HCT116 (cell line): ENCODE measurements around the gene ARHGEF12. TPM values are rescaled to one million over a fixed set of nuclear protein-coding genes. Genes with fewer than 3 reads are reported as not detected.

Source experiments
- ATAC-seq: fragments of 200-7000 bp; cut with Tn5 transposase; 2 replicates; pipeline ENCODE4 v1.9.1; 2020; ENCODE audit warnings: mild to moderate bottlenecking, moderate library complexity
- BruUV-seq: library from RNA; stranded (reverse); fragments of 400-500 nt; replicated peaks from 2 replicates; lab custom pipeline; 2021; lab: Mats Ljungman, UMichigan
- CTCF ChIA-PET: fragments of 300-600 bp; sonication (Branson Sonifier 250); formaldehyde crosslinking; loops from one replicate; lab custom pipeline; 2021; ENCODE audit warnings: antibody characterized with exemption; lab: Charles Lee
- POLR2A ChIA-PET: fragments of 300-600, 350-600 bp; sonication (Branson Sonifier 250); formaldehyde crosslinking; loops from one replicate; lab custom pipeline; 2021; ENCODE audit warnings: antibody characterized with exemption; lab: Charles Lee
- RAD21 ChIA-PET, 2 experiments: fragments of 300-600 bp; sonication (Branson Sonifier 250); formaldehyde crosslinking; loops; one replicate each; lab custom pipeline; 2023; ENCODE audit warnings: low total read pairs in 2 of 2; ENCODE audit not compliant: uncharacterized antibody in 2 of 2, unreplicated experiment in 2 of 2, low non-redundant PET in 1 of 2; lab: Charles Lee
- DNase-seq: peaks from one replicate; pipeline ENCODE4 v3.0.0-alpha.2; 2010; ENCODE audit warnings: low read depth, low spot score
- H2AFZ ChIP-seq: fragments of 200-600 bp; shearing (Covaris generic), sonication (generic); 2 replicates; pipeline ENCODE4 v1.6.1; 2017; ENCODE audit warnings: low read depth, mixed run types, mixed read lengths, antibody characterized with exemption, low read length; ENCODE audit not compliant: poor library complexity, severe bottlenecking
- H3K27ac ChIP-seq: 2 replicates; pipeline ENCODE4 v1.5.1; 2012; ENCODE audit warnings: low read depth, low read length
- H3K27me3 ChIP-seq: fragments of 200-600 bp; sonication (generic); 2 replicates; pipeline ENCODE4 v1.6.1; 2016; ENCODE audit warnings: mixed run types, low read length, mixed read lengths; ENCODE audit not compliant: insufficient read depth
- H3K36me3 ChIP-seq, 2 experiments: fragments of 200-500 bp in 1 of 2; fragments of 200-600 bp in 1 of 2; sonication (Bioruptor generic) in 1 of 2; sonication (generic) in 1 of 2; 2 replicates each; pipeline versions ENCODE4 v1.5.1 to v1.6.1; 2014 to 2016; ENCODE audit warnings: low read length in 2 of 2, inconsistent platforms in 1 of 2, mixed read lengths in 1 of 2, mixed run types in 1 of 2; ENCODE audit not compliant: insufficient read depth in 2 of 2, control insufficient read depth in 1 of 2
- H3K4me1 ChIP-seq, 2 experiments: fragments of 200-600 bp in 1 of 2; sonication (generic) in 1 of 2; 2 replicates each; pipeline versions ENCODE4 v1.5.1 to v1.6.1; 2012 to 2017; ENCODE audit warnings: low read length in 2 of 2, inconsistent platforms in 1 of 2, mild to moderate bottlenecking in 1 of 2, mixed read lengths in 1 of 2, mixed run types in 1 of 2, moderate library complexity in 1 of 2; ENCODE audit not compliant: insufficient read depth in 2 of 2, control insufficient read depth in 1 of 2
- H3K4me2 ChIP-seq: fragments of 200-600 bp; sonication (generic); 2 replicates; pipeline ENCODE4 v1.6.1; 2017; ENCODE audit warnings: mixed run types, low read length, mixed read lengths
- H3K4me3 ChIP-seq, 2 experiments: fragments of 200-600 bp in 1 of 2; sonication (generic) in 1 of 2; replicated peaks in 1 of 2; 2 replicates each; pipeline ENCODE4 v1.5.1; 2011 to 2016; ENCODE audit warnings: low read length in 2 of 2, control low read depth in 1 of 2, low read depth in 1 of 2, mild to moderate bottlenecking in 1 of 2, mixed read lengths in 1 of 2, mixed run types in 1 of 2
- H3K79me2 ChIP-seq: fragments of 200-600 bp; sonication (generic); 2 replicates; pipeline ENCODE4 v1.6.1; 2017; ENCODE audit warnings: mild to moderate bottlenecking, mixed run types, low read length, moderate library complexity, mixed read lengths; ENCODE audit not compliant: insufficient read depth
- H3K9ac ChIP-seq: fragments of 200-600 bp; sonication (generic); 2 replicates; pipeline ENCODE4 v1.6.1; 2016; ENCODE audit warnings: low read length, mixed read lengths
- H3K9me2 ChIP-seq: fragments of 200-600 bp; sonication (generic), shearing (Covaris generic); 2 replicates; pipeline ENCODE4 v1.6.1; 2017; ENCODE audit warnings: mixed run types, mild to moderate bottlenecking, moderate library complexity; ENCODE audit not compliant: insufficient read depth
- H3K9me3 ChIP-seq, 2 experiments: fragments of 200-500 bp in 1 of 2; fragments of 200-600 bp in 1 of 2; sonication (Bioruptor generic) in 1 of 2; sonication (generic) in 1 of 2; 2 replicates each; pipeline ENCODE4 v1.6.1; 2014 to 2017; ENCODE audit warnings: low read length in 2 of 2, mixed read lengths in 2 of 2, inconsistent platforms in 1 of 2, low read depth in 1 of 2, mild to moderate bottlenecking in 1 of 2, mixed run types in 1 of 2, moderate library complexity in 1 of 2; ENCODE audit not compliant: control insufficient read depth in 1 of 2, insufficient read depth in 1 of 2
- H4K20me1 ChIP-seq: fragments of 200-600 bp; sonication (generic), shearing (Covaris generic); 2 replicates; pipeline ENCODE4 v1.6.1; 2017; ENCODE audit warnings: mixed run types, mild to moderate bottlenecking, moderate library complexity; ENCODE audit not compliant: insufficient read depth
- CBX3 ChIP-seq: IDR thresholded peaks from 2 replicates; pipeline ENCODE4 v1.6.1; 2012; ENCODE audit warnings: low read depth
- CEBPB ChIP-seq: IDR thresholded peaks from 2 replicates; pipeline ENCODE4 v1.6.1; 2012; ENCODE audit warnings: low read depth
- EGR1 ChIP-seq: IDR thresholded peaks from 2 replicates; pipeline ENCODE4 v1.6.1; 2012; ENCODE audit warnings: low read depth
- EZH2 ChIP-seq: fragments of 200-600 bp; sonication (generic); IDR thresholded peaks from 2 replicates; pipeline ENCODE4 v1.6.1; 2017; ENCODE audit warnings: antibody characterized with exemption, mixed run types
- FOSL1 ChIP-seq: IDR thresholded peaks from 2 replicates; pipeline ENCODE4 v1.6.1; 2012; ENCODE audit warnings: low read depth
- JUND ChIP-seq: IDR thresholded peaks from 2 replicates; pipeline ENCODE4 v1.6.1; 2012
- POLR2AphosphoS5 ChIP-seq: IDR thresholded peaks from 2 replicates; pipeline ENCODE4 v1.6.1; 2011; ENCODE audit warnings: mild to moderate bottlenecking, low read depth, low read length, moderate library complexity
- REST ChIP-seq: IDR thresholded peaks from 2 replicates; pipeline ENCODE4 v1.6.1; 2012; ENCODE audit warnings: low read depth
- SIN3A ChIP-seq: IDR thresholded peaks from 2 replicates; pipeline ENCODE4 v1.6.1; 2012; ENCODE audit warnings: low read depth
- TCF7L2 ChIP-seq: IDR thresholded peaks from 2 replicates; pipeline ENCODE4 v1.7.0; 2011; ENCODE audit warnings: borderline replicate concordance, inconsistent platforms; ENCODE audit not compliant: insufficient read depth, insufficient read length; ENCODE audit errors: extremely low read depth
- YY1 ChIP-seq: IDR thresholded peaks from 2 replicates; pipeline ENCODE4 v1.6.1; 2011; ENCODE audit warnings: low read length, low read depth, moderate library complexity, mild to moderate bottlenecking; ENCODE audit not compliant: insufficient replicate concordance; ENCODE audit errors: extremely low read depth
- ZBTB33 ChIP-seq: IDR thresholded peaks from 2 replicates; pipeline ENCODE4 v1.6.1; 2011; ENCODE audit warnings: mild to moderate bottlenecking, low read length, moderate library complexity; ENCODE audit not compliant: insufficient replicate concordance; ENCODE audit errors: extremely low read depth
- ZFX ChIP-seq: fragments of 450-650 bp; IDR thresholded peaks from 2 replicates; pipeline ENCODE4 v1.6.1; 2017
- ZNF274 ChIP-seq: fragments of 200-500 bp; sonication (Bioruptor generic); IDR thresholded peaks from 2 replicates; pipeline ENCODE4 v1.6.1; 2014; ENCODE audit warnings: mild to moderate bottlenecking, low read depth, low read length, inconsistent platforms
- intact Hi-C: fragments of 100-400 bp; cut with micrococcal nuclease; formaldehyde crosslinking; loops from 2 replicates; pipeline ENCODE4 v1.10.0; 2022
- total RNA-seq: library from RNA; stranded (reverse); gene quantifications from one replicate; pipeline ENCODE4 v1.2.1, GENCODE V29; 2021; ENCODE audit not compliant: unreplicated experiment

ARHGEF12 gene
- total RNA-seq, 1 experiment from 2014 or later, result 81.4 TPM

GRCh38 chr11:120455487-120455886, 119.3 kb downstream of the ARHGEF12 start:
- Histone ChIP-seq H3K4me2 (no peak overlapping the region), H3K79me2 (no peaks in the 10 kb centered on the region), H3K27me3 (no peaks in the 10 kb centered on the region), H2AFZ (no peak overlapping the region), H3K4me3 (no peak overlapping the region), H3K9me2 (no peaks in the 10 kb centered on the region), H3K9ac (no peak overlapping the region), H3K27ac (no peak overlapping the region), H3K9me3 (no peaks in the 10 kb centered on the region), H3K4me1 (no peaks in the 10 kb centered on the region), H4K20me1 (no peaks in the 10 kb centered on the region), H3K36me3 (peaks cover 26 to 41% of the 10 kb centered on the region in 2 experiments)
- DNase-seq, result no peak
- no peak for ATAC-seq
- intact Hi-C loops, result no loop called here
- RAD21 ChIA-PET, result no interaction called here
- no TSS peak for BruUV-seq
- TF ChIP-seq TCF7L2 (no peak), SIN3A (no peak), ZNF274 (no peak), POLR2AphosphoS5 (no peak), EGR1 (no peak), CEBPB (no peak), ZBTB33 (no peak), REST (no peak), ZFX (no peak), EZH2 (no peak), FOSL1 (no peak), CBX3 (no peak), YY1 (no peak), JUND (no peak)
- POLR2A ChIA-PET, result no interaction called here
- CTCF ChIA-PET, result no interaction called here
